Tibial nerve (tissue), 4 donors: Measurements from ENCODE around the gene GRIN3B. TPM values are rescaled to one million over a fixed set of nuclear protein-coding genes. Genes with fewer than 3 reads are reported as not detected.

Source experiments
- DNase-seq, 2 donors: peaks; one replicate each; pipeline ENCODE4 v3.0.0-alpha.2; 2019; ENCODE audit warnings: low spot score in 2 of 2
- H3K27ac ChIP-seq, 4 donors: fragments of 200-600 bp; sonication (generic) in 3 of 4; one replicate each; pipeline ENCODE4 v1.5.1; 2017 to 2019; ENCODE audit warnings: mild to moderate bottlenecking in 1 of 4
- H3K27me3 ChIP-seq, 2 donors: fragments of 200-600 bp; sonication (generic) in 1 of 2; one replicate each; pipeline versions ENCODE4 v1.5.1 to v1.6.0; 2017 to 2019
- H3K36me3 ChIP-seq, 3 donors: fragments of 200-600 bp; sonication (generic); one replicate each; pipeline ENCODE4 v1.5.1; 2018 to 2019
- H3K4me1 ChIP-seq, 4 donors: fragments of 200-600 bp; sonication (generic) in 3 of 4; one replicate each; pipeline ENCODE4 v1.5.1; 2017 to 2019
- H3K4me3 ChIP-seq, 4 donors: fragments of 200-600 bp; sonication (generic) in 3 of 4; one replicate each; pipeline ENCODE4 v1.5.1; 2017 to 2019; ENCODE audit warnings: mild to moderate bottlenecking in 1 of 4, moderate library complexity in 1 of 4
- H3K9me3 ChIP-seq, 4 donors: fragments of 200-600 bp; sonication (generic) in 3 of 4; one replicate each; pipeline ENCODE4 v1.5.1; 2017 to 2019
- EP300 ChIP-seq, 2 donors: sonication (generic); formaldehyde crosslinking; IDR thresholded peaks; one replicate each; pipeline ENCODE4 v1.6.1; 2017; ENCODE audit warnings: antibody characterized with exemption in 2 of 2, mild to moderate bottlenecking in 1 of 2
- POLR2A ChIP-seq, 2 donors: fragments of 450-650 bp; IDR thresholded peaks; one replicate each; pipeline ENCODE4 v1.6.1; 2017; ENCODE audit warnings: antibody characterized with exemption in 2 of 2, mild to moderate bottlenecking in 2 of 2, moderate library complexity in 2 of 2
- WGBS, 2 donors: methylation state at CpG; one replicate each; pipeline ENCODE4 v1.1.5; 2018; 5-methylcytosine and 5-hydroxymethylcytosine counted together
- total RNA-seq, 4 donors: library from RNA; depleted of rRNA; stranded (reverse); fragments of >200 nt; gene quantifications; one replicate each; pipeline ENCODE4 v1.1.0, GENCODE V29; 2016
- TF ChIP-seq, protein P1 (sequence below), 5 experiments: fragments of 200-600 bp in 3 of 5; fragments of 450-650 bp in 2 of 5; sonication (generic) in 3 of 5; IDR thresholded peaks; one replicate each; pipeline ENCODE4 v1.5.1; 2016 to 2019; ENCODE audit warnings: antibody characterized with exemption in 5 of 5, mild to moderate bottlenecking in 3 of 5, moderate library complexity in 2 of 5

The GRIN3B gene
- total RNA-seq, 4 donors from 2014 or later, result 2.4 TPM; not detected in 3

DNA sequence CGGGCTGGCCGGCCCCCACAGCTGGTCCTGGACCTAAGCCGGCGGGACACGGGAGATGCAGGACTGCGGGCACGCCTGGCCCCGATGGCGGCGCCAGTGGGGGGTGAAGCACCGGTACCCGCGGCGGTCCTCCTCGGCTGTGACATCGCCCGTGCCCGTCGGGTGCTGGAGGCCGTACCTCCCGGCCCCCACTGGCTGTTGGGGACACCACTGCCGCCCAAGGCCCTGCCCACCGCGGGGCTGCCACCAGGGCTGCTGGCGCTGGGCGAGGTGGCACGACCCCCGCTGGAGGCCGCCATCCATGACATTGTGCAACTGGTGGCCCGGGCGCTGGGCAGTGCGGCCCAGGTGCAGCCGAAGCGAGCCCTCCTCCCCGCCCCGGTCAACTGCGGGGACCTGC, 3.1 kb downstream of the GRIN3B start:
- TF ChIP-seq POLR2A (IDR thresholded peaks at IDR 0.05) (no peak), EP300 (IDR thresholded peaks at IDR 0.05) (no peak)
- TF ChIP-seq, protein P1, sequence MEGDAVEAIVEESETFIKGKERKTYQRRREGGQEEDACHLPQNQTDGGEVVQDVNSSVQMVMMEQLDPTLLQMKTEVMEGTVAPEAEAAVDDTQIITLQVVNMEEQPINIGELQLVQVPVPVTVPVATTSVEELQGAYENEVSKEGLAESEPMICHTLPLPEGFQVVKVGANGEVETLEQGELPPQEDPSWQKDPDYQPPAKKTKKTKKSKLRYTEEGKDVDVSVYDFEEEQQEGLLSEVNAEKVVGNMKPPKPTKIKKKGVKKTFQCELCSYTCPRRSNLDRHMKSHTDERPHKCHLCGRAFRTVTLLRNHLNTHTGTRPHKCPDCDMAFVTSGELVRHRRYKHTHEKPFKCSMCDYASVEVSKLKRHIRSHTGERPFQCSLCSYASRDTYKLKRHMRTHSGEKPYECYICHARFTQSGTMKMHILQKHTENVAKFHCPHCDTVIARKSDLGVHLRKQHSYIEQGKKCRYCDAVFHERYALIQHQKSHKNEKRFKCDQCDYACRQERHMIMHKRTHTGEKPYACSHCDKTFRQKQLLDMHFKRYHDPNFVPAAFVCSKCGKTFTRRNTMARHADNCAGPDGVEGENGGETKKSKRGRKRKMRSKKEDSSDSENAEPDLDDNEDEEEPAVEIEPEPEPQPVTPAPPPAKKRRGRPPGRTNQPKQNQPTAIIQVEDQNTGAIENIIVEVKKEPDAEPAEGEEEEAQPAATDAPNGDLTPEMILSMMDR (IDR thresholded peaks at IDR 0.05), result no peak
- H3K27ac ChIP-seq, result no peak overlapping the region
- 81 to 95% methylated on average over 10 to 37 of the region's 37 CpGs for WGBS, 2 donors
- H3K27me3 ChIP-seq, result peaks cover 0 to 47% of the 10 kb centered on the region in 2 donors
- DNase-seq, result no peak
- H3K36me3 ChIP-seq, result peaks cover 0 to 24% (median 0%) of the 10 kb centered on the region in 3 donors
- H3K4me1 ChIP-seq, result peaks cover 0 to 20% (median 11%) of the 10 kb centered on the region in 4 donors
- H3K9me3 ChIP-seq, result no peaks in the 10 kb centered on the region
- H3K4me3 ChIP-seq, result no peak overlapping the region

DNA sequence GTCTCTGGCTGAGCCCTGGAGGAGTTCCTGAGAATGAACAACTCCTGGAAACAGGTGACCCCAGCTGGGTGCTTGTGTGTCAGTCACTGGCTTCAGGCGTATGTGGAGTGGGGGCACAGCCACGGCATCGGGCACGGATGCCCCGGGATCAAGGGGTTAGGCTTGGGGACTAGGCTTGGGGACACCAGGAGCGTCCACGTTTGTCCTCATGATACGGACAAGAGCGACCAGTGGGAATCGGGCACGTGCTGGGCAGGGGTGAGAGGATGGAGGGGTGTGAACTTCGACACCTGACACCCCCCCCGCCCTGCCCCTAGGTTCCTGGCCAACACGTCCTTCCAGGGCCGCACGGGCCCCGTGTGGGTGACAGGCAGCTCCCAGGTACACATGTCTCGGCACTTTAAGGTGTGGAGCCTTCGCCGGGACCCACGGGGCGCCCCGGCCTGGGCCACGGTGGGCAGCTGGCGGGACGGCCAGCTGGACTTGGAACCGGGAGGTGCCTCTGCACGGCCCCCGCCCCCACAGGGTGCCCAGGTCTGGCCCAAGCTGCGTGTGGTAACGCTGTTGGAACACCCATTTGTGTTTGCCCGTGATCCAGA, 4.1 kb downstream of the GRIN3B start:
- no peak for DNase-seq
- peaks cover 0 to 37% of the 10 kb centered on the region in 2 donors for H3K27me3 ChIP-seq
- H3K27ac ChIP-seq, result no peak overlapping the region
- H3K4me1 ChIP-seq, result peaks cover 0 to 20% (median 11%) of the 10 kb centered on the region in 4 donors
- no peak overlapping the region for H3K4me3 ChIP-seq
- peaks cover 0 to 34% (median 3%) of the 10 kb centered on the region in 3 donors for H3K36me3 ChIP-seq
- 64 to 68% methylated on average over 27 to 31 of the region's 32 CpGs for WGBS, 2 donors
- TF ChIP-seq POLR2A (IDR thresholded peaks at IDR 0.05), result no peak
- TF ChIP-seq EP300 (IDR thresholded peaks at IDR 0.05), result no peak
- TF ChIP-seq, protein P1 (IDR thresholded peaks at IDR 0.05), result no peak
- no peaks in the 10 kb centered on the region for H3K9me3 ChIP-seq

DNA sequence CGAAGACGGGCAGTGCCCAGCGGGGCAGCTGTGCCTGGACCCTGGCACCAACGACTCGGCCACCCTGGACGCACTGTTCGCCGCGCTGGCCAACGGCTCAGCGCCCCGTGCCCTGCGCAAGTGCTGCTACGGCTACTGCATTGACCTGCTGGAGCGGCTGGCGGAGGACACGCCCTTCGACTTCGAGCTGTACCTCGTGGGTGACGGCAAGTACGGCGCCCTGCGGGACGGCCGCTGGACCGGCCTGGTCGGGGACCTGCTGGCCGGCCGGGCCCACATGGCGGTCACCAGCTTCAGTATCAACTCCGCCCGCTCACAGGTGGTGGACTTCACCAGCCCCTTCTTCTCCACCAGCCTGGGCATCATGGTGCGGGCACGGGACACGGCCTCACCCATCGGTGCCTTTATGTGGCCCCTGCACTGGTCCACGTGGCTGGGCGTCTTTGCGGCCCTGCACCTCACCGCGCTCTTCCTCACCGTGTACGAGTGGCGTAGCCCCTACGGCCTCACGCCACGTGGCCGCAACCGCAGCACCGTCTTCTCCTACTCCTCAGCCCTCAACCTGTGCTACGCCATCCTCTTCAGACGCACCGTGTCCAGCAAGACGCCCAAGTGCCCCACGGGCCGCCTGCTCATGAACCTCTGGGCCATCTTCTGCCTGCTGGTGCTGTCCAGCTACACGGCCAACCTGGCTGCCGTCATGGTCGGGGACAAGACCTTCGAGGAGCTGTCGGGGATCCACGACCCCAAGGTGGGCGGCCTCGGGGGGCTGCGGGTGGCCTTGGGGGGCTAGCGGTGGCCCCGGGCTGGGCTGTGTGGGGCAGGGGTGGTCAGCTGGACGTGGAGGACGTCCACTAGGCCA, 4.8 kb downstream of the GRIN3B start:
- Histone ChIP-seq H3K27me3 (peaks cover 0 to 29% of the 10 kb centered on the region in 2 donors), H3K36me3 (peaks cover 0 to 42% (median 6%) of the 10 kb centered on the region in 3 donors), H3K27ac (no peak overlapping the region), H3K4me3 (no peak overlapping the region), H3K9me3 (no peaks in the 10 kb centered on the region), H3K4me1 (peaks cover 0 to 19% (median 10%) of the 10 kb centered on the region in 4 donors)
- TF ChIP-seq, protein P1 (IDR thresholded peaks at IDR 0.05), result no peak
- TF ChIP-seq EP300 (IDR thresholded peaks at IDR 0.05), result no peak
- no peak for TF ChIP-seq POLR2A (IDR thresholded peaks at IDR 0.05)
- 84 to 90% methylated on average over 46 to 65 of the region's 70 CpGs for WGBS, 2 donors
- no peak for DNase-seq

DNA sequence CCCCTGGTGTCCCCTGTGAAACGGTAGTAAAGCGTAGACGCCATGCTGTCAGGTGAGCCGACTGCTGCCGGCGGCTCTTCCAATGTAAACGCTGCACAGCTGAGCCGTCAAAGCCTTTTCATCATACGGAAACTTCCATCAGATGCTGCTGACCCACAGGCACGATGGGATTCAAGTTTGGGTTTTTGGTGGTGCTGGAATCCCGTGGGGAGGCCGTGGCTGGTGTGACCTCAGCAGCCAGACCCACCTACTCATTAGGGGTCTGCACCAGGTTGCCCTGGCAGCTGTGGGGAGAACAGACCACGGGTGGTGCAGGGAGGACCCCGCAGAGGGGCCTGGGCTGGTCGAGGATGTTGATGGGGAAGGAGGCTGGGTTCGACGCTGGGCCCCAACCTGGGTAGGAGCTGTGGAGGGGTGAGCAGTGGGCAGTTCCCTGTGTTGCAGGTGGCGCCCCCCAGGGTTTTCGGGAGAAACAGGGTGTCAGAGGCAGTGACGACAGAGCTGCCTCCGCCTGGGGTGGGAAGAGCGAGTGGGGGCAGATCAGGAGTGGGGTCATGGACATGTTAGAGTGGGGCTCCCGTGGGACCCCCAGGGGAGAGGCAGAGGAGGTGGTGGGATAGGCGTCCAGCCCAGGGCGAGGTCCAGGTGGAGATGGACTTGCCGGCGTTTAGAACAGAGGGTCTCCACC, 6.6 kb downstream of the GRIN3B start:
- Histone ChIP-seq H3K27ac (no peak overlapping the region), H3K4me1 (peaks cover 0 to 1% (median under 1%) of the 10 kb centered on the region in 4 donors), H3K9me3 (no peaks in the 10 kb centered on the region), H3K27me3 (peaks cover 0 to 14% of the 10 kb centered on the region in 2 donors), H3K36me3 (peaks cover 0 to 60% (median 23%) of the 10 kb centered on the region in 3 donors), H3K4me3 (no peak overlapping the region)
- TF ChIP-seq, protein P1 (IDR thresholded peaks at IDR 0.05), result no peak
- TF ChIP-seq POLR2A (IDR thresholded peaks at IDR 0.05) (no peak), EP300 (IDR thresholded peaks at IDR 0.05) (no peak)
- whole genome bisulfite sequencing, 2 donors, result 78 to 84% methylated on average over 18 to 27 of the region's 27 CpGs
- DNase-seq, result no peak
